Caco-2 (cell line): ENCODE measurements around the gene SLC23A3. TPM values are rescaled to one million over a fixed set of nuclear protein-coding genes. Genes with fewer than 3 reads are reported as not detected.

Source experiments
- BruUV-seq: library from RNA; stranded (reverse); fragments of 400-500 nt; replicated peaks from 2 replicates; lab custom pipeline; 2021; lab: Mats Ljungman, UMichigan
- CTCF ChIA-PET: fragments of 300-600 bp; sonication (Branson Sonifier 250); formaldehyde crosslinking; loops from one replicate; lab custom pipeline; 2022; ENCODE audit warnings: antibody characterized with exemption; lab: Charles Lee
- POLR2A ChIA-PET: fragments of 300-600 bp; sonication (Branson Sonifier 250); formaldehyde crosslinking; loops from one replicate; lab custom pipeline; 2022; ENCODE audit warnings: antibody characterized with exemption; lab: Charles Lee
- DNase-seq, 2 experiments: peaks; one replicate each; pipeline versions ENCODE4 v3.0.0 to v3.0.0-alpha.2; 2020 to 2022
- H3K27me3 ChIP-seq: replicated peaks from 2 replicates; pipeline ENCODE4 v1.6.0; 2011; ENCODE audit warnings: low read length; ENCODE audit not compliant: control insufficient read depth, insufficient read depth
- H3K36me3 ChIP-seq: 2 replicates; pipeline ENCODE4 v1.5.1; 2011; ENCODE audit warnings: low read length; ENCODE audit not compliant: control insufficient read depth, insufficient read depth
- H3K4me1 ChIP-seq: fragments of 250-450 bp; sonication (Bioruptor Pico); 2 replicates; pipeline ENCODE4 v1.5.1; 2020; ENCODE audit warnings: mild to moderate bottlenecking
- H3K4me3 ChIP-seq: 2 replicates; pipeline ENCODE4 v1.5.1; 2011; ENCODE audit warnings: low read depth, mild to moderate bottlenecking, control low read depth, low read length
- H3K9me3 ChIP-seq: fragments of 250-450 bp; sonication (Bioruptor Pico); 2 replicates; pipeline ENCODE4 v1.5.1; 2020; ENCODE audit warnings: mild to moderate bottlenecking, moderate library complexity
- H3K27ac Mint-ChIP-seq: one replicate; pipeline ENCODE4 v1.8.0; 2022; ENCODE audit warnings: mixed read lengths; ENCODE audit not compliant: unreplicated experiment
- H3K27me3 Mint-ChIP-seq: one replicate; pipeline ENCODE4 v1.8.0; 2022; ENCODE audit warnings: mixed read lengths; ENCODE audit not compliant: insufficient read depth, unreplicated experiment
- H3K36me3 Mint-ChIP-seq: one replicate; pipeline ENCODE4 v1.8.0; 2022; ENCODE audit warnings: mild to moderate bottlenecking, mixed read lengths; ENCODE audit not compliant: insufficient read depth, unreplicated experiment
- H3K4me1 Mint-ChIP-seq: one replicate; pipeline ENCODE4 v1.8.0; 2022; ENCODE audit warnings: low read depth, mixed read lengths; ENCODE audit not compliant: unreplicated experiment
- H3K4me3 Mint-ChIP-seq: one replicate; pipeline ENCODE4 v1.8.0; 2022; ENCODE audit warnings: mild to moderate bottlenecking, moderate library complexity, mixed read lengths; ENCODE audit not compliant: unreplicated experiment
- H3K9me3 Mint-ChIP-seq: one replicate; pipeline ENCODE4 v1.8.0; 2022; ENCODE audit warnings: mixed read lengths; ENCODE audit not compliant: unreplicated experiment
- CTCF ChIP-seq, 2 experiments: fragments of 200-600 bp in 1 of 2; IDR thresholded peaks; 1 replicate in 1 of 2; 2 replicates in 1 of 2; pipeline versions ENCODE4 v1.5.1 to v1.8.0; 2011 to 2022; ENCODE audit warnings: antibody characterized with exemption in 1 of 2, control low read depth in 1 of 2, inconsistent platforms in 1 of 2, low read depth in 1 of 2, low read length in 1 of 2, mild to moderate bottlenecking in 1 of 2, moderate library complexity in 1 of 2; ENCODE audit not compliant: insufficient read depth in 1 of 2, severe bottlenecking in 1 of 2, unreplicated experiment in 1 of 2
- intact Hi-C: fragments of 100-400 bp; cut with micrococcal nuclease; formaldehyde crosslinking; loops from one replicate; pipeline ENCODE4 v1.10.0; 2022; ENCODE audit not compliant: unreplicated experiment
- total RNA-seq: library from RNA; stranded (reverse); gene quantifications from 2 replicates; pipeline ENCODE4 v1.2.3, GENCODE V29; 2022

SLC23A3 gene
- total RNA-seq, 1 experiment from 2014 or later = 7.1 TPM

- intact Hi-C loops = no loop called here
- Histone ChIP-seq H3K9me3 (no peaks in the 10 kb centered on the region), H3K4me1 (peaks cover 11% of the 10 kb centered on the region; the same call in 1 of the 2 replicates), H3K4me3 (no peak overlapping the region), H3K27me3 (no peaks in the 10 kb centered on the region), H3K36me3 (peaks cover 1% of the 10 kb centered on the region; the same call in 1 of the 2 replicates)
- ChIA-PET CTCF (interaction anchor here (0.8 to 2.3 kb wide), 3 partner anchors 100 to 141 kb away, joined by 3 to 10 read pairs (median 3); no protein-coding TSS in a partner anchor), POLR2A (no interaction called here)
- H3K4me1 Mint-ChIP-seq = peaks cover 14% of the 10 kb centered on the region
- no peak overlapping the region for H3K4me3 Mint-ChIP-seq
- no peak for TF ChIP-seq CTCF (IDR thresholded peaks at IDR 0.05; ENCODE audit: insufficient read depth in 1 of 2, low read depth in 1 of 2, low read length in 1 of 2, severe bottlenecking in 1 of 2, unreplicated experiment in 1 of 2)
- no peaks in the 10 kb centered on the region for H3K27me3 Mint-ChIP-seq
- no peak overlapping the region for H3K27ac Mint-ChIP-seq
- BruUV-seq = no TSS peak
- peaks cover 18% of the 10 kb centered on the region for H3K36me3 Mint-ChIP-seq
- DNase-seq = no peak
- no peaks in the 10 kb centered on the region for H3K9me3 Mint-ChIP-seq
These were observed 11.2 kb downstream of the SLC23A3 start for GRCh38 chr2:219158586-219158985.

- no peak overlapping the region for H3K4me3 Mint-ChIP-seq
- Histone ChIP-seq H3K27me3 (no peaks in the 10 kb centered on the region), H3K4me1 (peaks cover 11% of the 10 kb centered on the region; the same call in 1 of the 2 replicates), H3K36me3 (peaks cover 1% of the 10 kb centered on the region; the same call in 1 of the 2 replicates), H3K4me3 (no peak overlapping the region), H3K9me3 (no peaks in the 10 kb centered on the region)
- intact Hi-C loops = no loop called here
- H3K27ac Mint-ChIP-seq = no peak overlapping the region
- no TSS peak for BruUV-seq
- ChIA-PET POLR2A (no interaction called here), CTCF (no interaction called here)
- no peaks in the 10 kb centered on the region for H3K9me3 Mint-ChIP-seq
- no peak for TF ChIP-seq CTCF (IDR thresholded peaks at IDR 0.05; ENCODE audit: insufficient read depth in 1 of 2, low read depth in 1 of 2, low read length in 1 of 2, severe bottlenecking in 1 of 2, unreplicated experiment in 1 of 2)
- peaks cover 15% of the 10 kb centered on the region for H3K36me3 Mint-ChIP-seq
- peaks cover 14% of the 10 kb centered on the region for H3K4me1 Mint-ChIP-seq
- no peaks in the 10 kb centered on the region for H3K27me3 Mint-ChIP-seq
- DNase-seq = no peak
These were observed 11.8 kb downstream of the SLC23A3 start for GRCh38 chr2:219158025-219158424.

- Histone ChIP-seq H3K4me3 (no peak overlapping the region), H3K4me1 (peaks cover 11% of the 10 kb centered on the region; the same call in 1 of the 2 replicates), H3K9me3 (no peaks in the 10 kb centered on the region), H3K27me3 (no peaks in the 10 kb centered on the region), H3K36me3 (peaks cover 1% of the 10 kb centered on the region; the same call in 1 of the 2 replicates)
- H3K36me3 Mint-ChIP-seq = peaks cover 14% of the 10 kb centered on the region
- intact Hi-C loops = no loop called here
- POLR2A ChIA-PET = no interaction called here
- TF ChIP-seq CTCF (IDR thresholded peaks at IDR 0.05; ENCODE audit: insufficient read depth in 1 of 2, low read depth in 1 of 2, low read length in 1 of 2, severe bottlenecking in 1 of 2, unreplicated experiment in 1 of 2) = no peak
- DNase-seq = no peak
- no peak overlapping the region for H3K4me3 Mint-ChIP-seq
- no peaks in the 10 kb centered on the region for H3K9me3 Mint-ChIP-seq
- no TSS peak for BruUV-seq
- H3K27me3 Mint-ChIP-seq = no peaks in the 10 kb centered on the region
- CTCF ChIA-PET = interaction anchor here (0.8 to 1.5 kb wide), 2 partner anchors 99 to 138 kb away, joined by 5 to 7 read pairs; no protein-coding TSS in a partner anchor
- H3K4me1 Mint-ChIP-seq = peaks cover 14% of the 10 kb centered on the region
- no peak overlapping the region for H3K27ac Mint-ChIP-seq
These were observed 12.4 kb downstream of the SLC23A3 start for GRCh38 chr2:219157396-219157795.
